ENCODE measurements around the gene GRM8. TPM values are rescaled to one million over a fixed set of nuclear protein-coding genes. Genes with fewer than 3 reads are reported as not detected.

The GRM8 gene
- total RNA-seq, 2 experiments from 2014 or later: not detected

- no peak overlapping the region for H3K4me3 ChIP-seq (ENCODE audit: low read depth, low read length, poor library complexity, severe bottlenecking)
These were observed 446.1 kb downstream of the GRM8 start for GRCh38 chr7:126806614-126807013.

GRCh38 chr7:126805351-126805750, 447.4 kb downstream of the GRM8 start:
- no peak overlapping the region for H3K4me2 ChIP-seq (ENCODE audit: low read length)
- no peak for DNase-seq (ENCODE audit: low spot score)
- H4K20me1 ChIP-seq (ENCODE audit: insufficient read depth, low read length): no peaks in the 10 kb centered on the region
- H2AFZ ChIP-seq (ENCODE audit: low read length): no peak overlapping the region
- H3K9me2 ChIP-seq (ENCODE audit: insufficient read depth, low read length): no peaks in the 10 kb centered on the region
- no peaks in the 10 kb centered on the region for H3K4me1 ChIP-seq (ENCODE audit: insufficient read depth, low read length, poor library complexity, severe bottlenecking)
- CTCF ChIA-PET (ENCODE audit: unreplicated experiment): no interaction called here
- POLR2A ChIA-PET: no interaction called here
- no peaks in the 10 kb centered on the region for H3K36me3 ChIP-seq (ENCODE audit: insufficient read depth, low read length)
- H3K79me2 ChIP-seq (ENCODE audit: insufficient read depth, low read depth, low read length): no peaks in the 10 kb centered on the region
- BruUV-seq (replicated peaks): no TSS peak
- H3K27ac ChIP-seq (ENCODE audit: low read depth, low read length, poor library complexity, severe bottlenecking): no peak overlapping the region
- H3K4me3 ChIP-seq (ENCODE audit: low read depth, low read length, poor library complexity, severe bottlenecking): no peak overlapping the region
- TF ChIP-seq, protein P1, sequence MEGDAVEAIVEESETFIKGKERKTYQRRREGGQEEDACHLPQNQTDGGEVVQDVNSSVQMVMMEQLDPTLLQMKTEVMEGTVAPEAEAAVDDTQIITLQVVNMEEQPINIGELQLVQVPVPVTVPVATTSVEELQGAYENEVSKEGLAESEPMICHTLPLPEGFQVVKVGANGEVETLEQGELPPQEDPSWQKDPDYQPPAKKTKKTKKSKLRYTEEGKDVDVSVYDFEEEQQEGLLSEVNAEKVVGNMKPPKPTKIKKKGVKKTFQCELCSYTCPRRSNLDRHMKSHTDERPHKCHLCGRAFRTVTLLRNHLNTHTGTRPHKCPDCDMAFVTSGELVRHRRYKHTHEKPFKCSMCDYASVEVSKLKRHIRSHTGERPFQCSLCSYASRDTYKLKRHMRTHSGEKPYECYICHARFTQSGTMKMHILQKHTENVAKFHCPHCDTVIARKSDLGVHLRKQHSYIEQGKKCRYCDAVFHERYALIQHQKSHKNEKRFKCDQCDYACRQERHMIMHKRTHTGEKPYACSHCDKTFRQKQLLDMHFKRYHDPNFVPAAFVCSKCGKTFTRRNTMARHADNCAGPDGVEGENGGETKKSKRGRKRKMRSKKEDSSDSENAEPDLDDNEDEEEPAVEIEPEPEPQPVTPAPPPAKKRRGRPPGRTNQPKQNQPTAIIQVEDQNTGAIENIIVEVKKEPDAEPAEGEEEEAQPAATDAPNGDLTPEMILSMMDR (conservative IDR thresholded peaks at IDR 0.05; ENCODE audit: low read length): no peak
- no peak for TF ChIP-seq EZH2phosphoT487 (IDR thresholded peaks at IDR 0.05; ENCODE audit: borderline replicate concordance, low read depth, low read length)
- intact Hi-C loops (cut with micrococcal nuclease; ENCODE audit: unreplicated experiment): no loop called here
- H3K9me3 ChIP-seq (ENCODE audit: low read length): no peaks in the 10 kb centered on the region

More at GRCh38 chr7:126806614-126807013, 446.1 kb downstream of the GRM8 start:
- TF ChIP-seq, protein P1 (conservative IDR thresholded peaks at IDR 0.05; ENCODE audit: low read length): no peak
- no peak for TF ChIP-seq EZH2phosphoT487 (IDR thresholded peaks at IDR 0.05; ENCODE audit: borderline replicate concordance, low read depth, low read length)
- CTCF ChIA-PET (ENCODE audit: unreplicated experiment): no interaction called here
- POLR2A ChIA-PET: no interaction called here
- Histone ChIP-seq H3K27ac (ENCODE audit: low read depth, low read length, poor library complexity, severe bottlenecking) (no peak overlapping the region), H3K79me2 (ENCODE audit: insufficient read depth, low read depth, low read length) (no peaks in the 10 kb centered on the region), H3K9me3 (ENCODE audit: low read length) (no peaks in the 10 kb centered on the region), H3K36me3 (ENCODE audit: insufficient read depth, low read length) (no peaks in the 10 kb centered on the region), H4K20me1 (ENCODE audit: insufficient read depth, low read length) (no peaks in the 10 kb centered on the region), H3K4me1 (ENCODE audit: insufficient read depth, low read length, poor library complexity, severe bottlenecking) (no peaks in the 10 kb centered on the region), H3K9me2 (ENCODE audit: insufficient read depth, low read length) (no peaks in the 10 kb centered on the region), H2AFZ (ENCODE audit: low read length) (no peak overlapping the region), H3K4me2 (ENCODE audit: low read length) (no peak overlapping the region)
- no TSS peak for BruUV-seq (replicated peaks)
- intact Hi-C loops (cut with micrococcal nuclease; ENCODE audit: unreplicated experiment): no loop called here
- DNase-seq (ENCODE audit: low spot score): no peak

- no TSS peak for BruUV-seq (replicated peaks)
- Histone ChIP-seq H3K36me3 (ENCODE audit: insufficient read depth, low read length) (no peaks in the 10 kb centered on the region), H3K4me2 (ENCODE audit: low read length) (no peak overlapping the region), H3K79me2 (ENCODE audit: insufficient read depth, low read depth, low read length) (no peaks in the 10 kb centered on the region), H3K4me3 (ENCODE audit: low read depth, low read length, poor library complexity, severe bottlenecking) (no peak overlapping the region), H3K27ac (ENCODE audit: low read depth, low read length, poor library complexity, severe bottlenecking) (no peak overlapping the region), H3K9me3 (ENCODE audit: low read length) (no peaks in the 10 kb centered on the region), H3K9me2 (ENCODE audit: insufficient read depth, low read length) (no peaks in the 10 kb centered on the region), H2AFZ (ENCODE audit: low read length) (no peak overlapping the region), H4K20me1 (ENCODE audit: insufficient read depth, low read length) (no peaks in the 10 kb centered on the region), H3K4me1 (ENCODE audit: insufficient read depth, low read length, poor library complexity, severe bottlenecking) (no peaks in the 10 kb centered on the region)
- POLR2A ChIA-PET: interaction anchor here (0.6 kb wide), 1 partner anchor 1387 kb away, joined by 3 read pairs; no protein-coding TSS in a partner anchor
- CTCF ChIA-PET (ENCODE audit: unreplicated experiment): no interaction called here
- DNase-seq (ENCODE audit: low spot score): no peak
- intact Hi-C loops (cut with micrococcal nuclease; ENCODE audit: unreplicated experiment): loop anchor here (5.0 kb wide), 2 partner anchors 98 to 448 kb away; partner anchors contain the start of gene GRM8
- no peak for TF ChIP-seq EZH2phosphoT487 (IDR thresholded peaks at IDR 0.05; ENCODE audit: borderline replicate concordance, low read depth, low read length)
- TF ChIP-seq, protein P1 (conservative IDR thresholded peaks at IDR 0.05; ENCODE audit: low read length): no peak
These were observed 448.1 kb downstream of the GRM8 start for GRCh38 chr7:126804604-126805003.
